K562 (cell line): Measurements from ENCODE around the gene LRRIQ4. TPM values are rescaled to one million over a fixed set of nuclear protein-coding genes. Genes with fewer than 3 reads are reported as not detected.
A peak's percentile ranks its signal among the peaks of the same experiment; 100 is the strongest.

Source experiments
- ARID1B ChIP-seq: fragments of 450-650 bp; IDR thresholded peaks from 2 replicates; pipeline ENCODE4 v1.6.1; 2016; ENCODE audit warnings: antibody characterized with exemption, mild to moderate bottlenecking, inconsistent platforms
- EGR1 ChIP-seq: fragments of 450-650 bp; conservative IDR thresholded peaks from 2 replicates; pipeline ENCODE4 v1.6.1; 2017; ENCODE audit warnings: mild to moderate bottlenecking
- EP400 ChIP-seq: fragments of 450-650 bp; IDR thresholded peaks from 2 replicates; pipeline ENCODE4 v1.6.1; 2017; ENCODE audit warnings: antibody characterized with exemption, mild to moderate bottlenecking, moderate library complexity
- FOXJ2 ChIP-seq: fragments of 200-800 bp; sonication (Bioruptor generic); IDR thresholded peaks from 2 replicates; pipeline ENCODE4 v1.6.1; 2016; ENCODE audit warnings: missing genetic modification characterization, missing compliant biosample characterization
- KAT7 ChIP-seq: sonication (generic); formaldehyde crosslinking; IDR thresholded peaks from 2 replicates; pipeline ENCODE4 v1.8.0; 2022; ENCODE audit warnings: missing genetic modification reagents, mild to moderate bottlenecking, borderline replicate concordance
- KDM1A ChIP-seq, 2 experiments: fragments of 450-650 bp; IDR thresholded peaks; 2 replicates each; pipeline ENCODE4 v1.6.1; 2016; ENCODE audit warnings: mild to moderate bottlenecking in 2 of 2
- KLF1 ChIP-seq: fragments of 450-650 bp; IDR thresholded peaks from 2 replicates; pipeline ENCODE4 v1.6.1; 2016; ENCODE audit warnings: missing genetic modification characterization, missing compliant biosample characterization
- LCOR ChIP-seq: sonication (generic); formaldehyde crosslinking; IDR thresholded peaks from 2 replicates; pipeline ENCODE4 v1.8.0; 2022; ENCODE audit warnings: mild to moderate bottlenecking, missing genetic modification reagents
- MAFK ChIP-seq: IDR thresholded peaks from 2 replicates; pipeline ENCODE4 v1.6.1; 2011; ENCODE audit warnings: low read length, improper control_type of control experiment
- MCM2 ChIP-seq: fragments of 450-650 bp; IDR thresholded peaks from 2 replicates; pipeline ENCODE4 v1.6.1; 2017; ENCODE audit warnings: low read depth, mild to moderate bottlenecking
- NFRKB ChIP-seq: fragments of 450-650 bp; IDR thresholded peaks from 2 replicates; pipeline ENCODE4 v1.6.1; 2016; ENCODE audit warnings: low read depth
- NFXL1 ChIP-seq: fragments of 450-650 bp; formaldehyde crosslinking; IDR thresholded peaks from 2 replicates; pipeline ENCODE4 v1.4.0; 2021; ENCODE audit warnings: mild to moderate bottlenecking
- NRF1 ChIP-seq, 2 experiments: fragments of 450-650 bp; IDR thresholded peaks in 1 of 2; conservative IDR thresholded peaks in 1 of 2; 2 replicates each; pipeline ENCODE4 v1.6.1; 2014; ENCODE audit warnings: mild to moderate bottlenecking in 2 of 2
- PHF8 ChIP-seq: fragments of 200-600 bp; sonication (generic); IDR thresholded peaks from 2 replicates; pipeline ENCODE4 v1.6.1; 2012; ENCODE audit warnings: mixed run types, mild to moderate bottlenecking, inconsistent platforms, low read length, moderate library complexity, borderline replicate concordance
- PTRF ChIP-seq: fragments of 450-650 bp; IDR thresholded peaks from 2 replicates; pipeline ENCODE4 v1.6.1; 2016; ENCODE audit warnings: mild to moderate bottlenecking, missing genetic modification characterization, missing compliant biosample characterization
- PURB ChIP-seq: sonication (generic); formaldehyde crosslinking; IDR thresholded peaks from 2 replicates; pipeline ENCODE4 v1.9.0; 2021; ENCODE audit warnings: low read depth, mild to moderate bottlenecking, missing genetic modification reagents
- SMAD3 ChIP-seq: fragments of 450-650 bp; formaldehyde crosslinking; conservative IDR thresholded peaks from 2 replicates; pipeline ENCODE4 v1.4.0; 2020; ENCODE audit warnings: mild to moderate bottlenecking
- SNRNP70 ChIP-seq: fragments of 200-400 bp; formaldehyde crosslinking; optimal IDR thresholded peaks from 2 replicates; pipeline ENCODE3; 2017; ENCODE audit warnings: low read depth, low read length
- TGIF2 ChIP-seq: sonication (generic); formaldehyde crosslinking; IDR thresholded peaks from 2 replicates; pipeline ENCODE4 v1.8.1; 2022; ENCODE audit warnings: mild to moderate bottlenecking, missing genetic modification reagents, moderate library complexity
- ZBTB1 ChIP-seq: sonication (generic); formaldehyde crosslinking; IDR thresholded peaks from 2 replicates; pipeline ENCODE4 v1.8.1; 2023; ENCODE audit warnings: missing genetic modification reagents, low read depth, mild to moderate bottlenecking, borderline replicate concordance
- polyA plus RNA-seq, 8 experiments: library from polyadenylated mRNA; depleted of rRNA in 4 of 8; stranded (reverse) in 5 of 8; unstranded in 3 of 8; fragments of >200 nt; fragmentation: Nextera tagmentation in 2 of 8; fragmentation: Illumina TruSeq in 1 of 8; extraction: Ambion mirVana in 2 of 8; extraction: Trizol in 1 of 8; gene quantifications; 2 replicates each; pipeline versions ENCODE4 v1.2.1 to v1.2.3, GENCODE V29; 2011 to 2014; ENCODE audit warnings: inconsistent platforms in 1 of 8, missing spikeins in 1 of 8
- total RNA-seq, 7 experiments: library from RNA; depleted of rRNA in 6 of 7; stranded (reverse); fragments of >200 nt in 6 of 7; fragmentation: Illumina TruSeq in 2 of 7; extraction: Trizol in 2 of 7; gene quantifications; 2 replicates each; pipeline versions ENCODE4 v1.2.1 to v1.2.3, GENCODE V29; 2011 to 2021; ENCODE audit warnings: low replicate concordance in 1 of 7
- TF ChIP-seq, protein P1 (sequence below): IDR thresholded peaks from 2 replicates; pipeline ENCODE4 v1.6.1; 2011; ENCODE audit warnings: borderline replicate concordance, low read depth, mild to moderate bottlenecking, moderate library complexity, low read length; ENCODE audit not compliant: insufficient read depth, poor library complexity, severe bottlenecking
- TF ChIP-seq, protein P2 (sequence below): fragments of 450-650 bp; formaldehyde crosslinking; IDR thresholded peaks from 2 replicates; pipeline ENCODE4 v1.4.0; 2020; ENCODE audit warnings: mild to moderate bottlenecking, moderate library complexity
- TF ChIP-seq, protein P3 (sequence below): IDR thresholded peaks from 3 replicates; pipeline ENCODE4 v1.6.1; 2011; ENCODE audit warnings: borderline replicate concordance, mild to moderate bottlenecking; ENCODE audit not compliant: insufficient read length, insufficient read depth
- TF ChIP-seq, protein P4 (sequence below): sonication (generic); formaldehyde crosslinking; IDR thresholded peaks from 2 replicates; pipeline ENCODE4 v1.8.0; 2022; ENCODE audit warnings: mild to moderate bottlenecking, missing genetic modification reagents

The LRRIQ4 gene
- total and polyA plus RNA-seq, 9 of the 15 experiments (the other 6 are each of a cell fraction or from before 2014, with no cell fraction given): not detected

DNA sequence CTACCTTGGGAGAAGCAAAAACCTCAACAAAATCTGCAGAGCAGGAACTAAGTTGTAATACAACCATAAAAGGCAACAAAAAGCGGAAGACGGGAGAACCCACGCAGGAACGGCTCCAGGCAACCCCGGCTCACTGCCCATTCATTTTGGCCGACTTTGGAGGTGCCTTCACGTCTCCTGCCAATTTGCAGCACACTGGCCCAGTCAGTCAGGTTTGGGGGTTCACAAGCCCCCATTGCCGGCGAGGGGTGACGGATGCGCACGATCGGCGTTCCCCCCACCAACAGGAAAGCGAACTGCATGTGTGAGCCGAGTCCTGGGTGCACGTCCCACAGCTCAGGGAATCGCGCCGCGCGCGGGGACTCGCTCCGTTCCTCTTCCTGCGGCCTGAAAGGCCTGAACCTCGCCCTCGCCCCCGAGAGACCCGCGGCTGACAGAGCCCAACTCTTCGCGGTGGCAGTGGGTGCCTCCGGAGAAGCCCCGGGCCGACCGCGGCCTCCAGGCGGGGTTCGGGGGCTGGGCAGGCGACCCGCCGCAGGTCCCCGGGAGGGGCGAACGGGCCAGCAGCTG, 48.3 kb upstream of the LRRIQ4 start (continued):
- TF ChIP-seq, protein P1, sequence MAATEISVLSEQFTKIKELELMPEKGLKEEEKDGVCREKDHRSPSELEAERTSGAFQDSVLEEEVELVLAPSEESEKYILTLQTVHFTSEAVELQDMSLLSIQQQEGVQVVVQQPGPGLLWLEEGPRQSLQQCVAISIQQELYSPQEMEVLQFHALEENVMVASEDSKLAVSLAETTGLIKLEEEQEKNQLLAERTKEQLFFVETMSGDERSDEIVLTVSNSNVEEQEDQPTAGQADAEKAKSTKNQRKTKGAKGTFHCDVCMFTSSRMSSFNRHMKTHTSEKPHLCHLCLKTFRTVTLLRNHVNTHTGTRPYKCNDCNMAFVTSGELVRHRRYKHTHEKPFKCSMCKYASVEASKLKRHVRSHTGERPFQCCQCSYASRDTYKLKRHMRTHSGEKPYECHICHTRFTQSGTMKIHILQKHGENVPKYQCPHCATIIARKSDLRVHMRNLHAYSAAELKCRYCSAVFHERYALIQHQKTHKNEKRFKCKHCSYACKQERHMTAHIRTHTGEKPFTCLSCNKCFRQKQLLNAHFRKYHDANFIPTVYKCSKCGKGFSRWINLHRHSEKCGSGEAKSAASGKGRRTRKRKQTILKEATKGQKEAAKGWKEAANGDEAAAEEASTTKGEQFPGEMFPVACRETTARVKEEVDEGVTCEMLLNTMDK: no peak
- TF ChIP-seq PHF8: no peak
- TF ChIP-seq, protein P2, sequence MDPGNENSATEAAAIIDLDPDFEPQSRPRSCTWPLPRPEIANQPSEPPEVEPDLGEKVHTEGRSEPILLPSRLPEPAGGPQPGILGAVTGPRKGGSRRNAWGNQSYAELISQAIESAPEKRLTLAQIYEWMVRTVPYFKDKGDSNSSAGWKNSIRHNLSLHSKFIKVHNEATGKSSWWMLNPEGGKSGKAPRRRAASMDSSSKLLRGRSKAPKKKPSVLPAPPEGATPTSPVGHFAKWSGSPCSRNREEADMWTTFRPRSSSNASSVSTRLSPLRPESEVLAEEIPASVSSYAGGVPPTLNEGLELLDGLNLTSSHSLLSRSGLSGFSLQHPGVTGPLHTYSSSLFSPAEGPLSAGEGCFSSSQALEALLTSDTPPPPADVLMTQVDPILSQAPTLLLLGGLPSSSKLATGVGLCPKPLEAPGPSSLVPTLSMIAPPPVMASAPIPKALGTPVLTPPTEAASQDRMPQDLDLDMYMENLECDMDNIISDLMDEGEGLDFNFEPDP (CRISPR knock-in tag): no peak
- TF ChIP-seq NFXL1 (CRISPR knock-in tag): no peak
- TF ChIP-seq PTRF (tag): no peak
- peak; percentile 76; the same call in 1 of the 2 replicates for TF ChIP-seq TGIF2 (CRISPR knock-in tag)
- TF ChIP-seq PURB: no peak
- no peak for TF ChIP-seq KDM1A (IDR thresholded peaks at IDR 0.05)
- TF ChIP-seq, protein P3, sequence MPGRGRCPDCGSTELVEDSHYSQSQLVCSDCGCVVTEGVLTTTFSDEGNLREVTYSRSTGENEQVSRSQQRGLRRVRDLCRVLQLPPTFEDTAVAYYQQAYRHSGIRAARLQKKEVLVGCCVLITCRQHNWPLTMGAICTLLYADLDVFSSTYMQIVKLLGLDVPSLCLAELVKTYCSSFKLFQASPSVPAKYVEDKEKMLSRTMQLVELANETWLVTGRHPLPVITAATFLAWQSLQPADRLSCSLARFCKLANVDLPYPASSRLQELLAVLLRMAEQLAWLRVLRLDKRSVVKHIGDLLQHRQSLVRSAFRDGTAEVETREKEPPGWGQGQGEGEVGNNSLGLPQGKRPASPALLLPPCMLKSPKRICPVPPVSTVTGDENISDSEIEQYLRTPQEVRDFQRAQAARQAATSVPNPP: no peak
- no peak for TF ChIP-seq SNRNP70
- no peak for TF ChIP-seq MCM2
- 0 out of 2 replicates have a peak, but pooled peaks have one; percentile 18 for TF ChIP-seq EGR1
- peak; percentile 75 for TF ChIP-seq ZBTB1
- no peak for TF ChIP-seq KLF1 (tag)
- no peak for TF ChIP-seq SMAD3 (CRISPR knock-in tag)
- TF ChIP-seq, protein P4, sequence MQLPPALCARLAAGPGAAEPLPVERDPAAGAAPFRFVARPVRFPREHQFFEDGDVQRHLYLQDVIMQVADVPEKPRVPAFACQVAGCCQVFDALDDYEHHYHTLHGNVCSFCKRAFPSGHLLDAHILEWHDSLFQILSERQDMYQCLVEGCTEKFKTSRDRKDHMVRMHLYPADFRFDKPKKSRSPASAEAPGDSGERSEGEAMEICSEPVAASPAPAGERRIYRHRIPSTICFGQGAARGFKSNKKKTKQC (CRISPR knock-in tag): peak; percentile 20; the same call in 1 of the 2 replicates
- 0 out of 2 replicates have a peak, but pooled peaks have one; percentile 35 for TF ChIP-seq NFRKB
- TF ChIP-seq EP400: no peak
- TF ChIP-seq KAT7 (CRISPR knock-in tag): 0 out of 2 replicates have a peak, but pooled peaks have one; percentile 49
- TF ChIP-seq FOXJ2 (tag): 0 out of 2 replicates have a peak, but pooled peaks have one; percentile 25
- peak; percentile 74 for TF ChIP-seq LCOR (CRISPR knock-in tag)
- TF ChIP-seq ARID1B: no peak
- TF ChIP-seq MAFK: no peak
- 0 out of 4 replicates have a peak, but pooled peaks have one; percentile 8 to 21 for TF ChIP-seq NRF1 (conservative IDR thresholded peaks at IDR 0.05 in 1 of 2, IDR thresholded peaks at IDR 0.05 in 1 of 2)
